ENCODE results near the gene RASEF.

RASEF gene

GRCh38 chr9:83056174-83056573 is 6.8 kb downstream of the RASEF start:
- DNase-seq: no peak

- DNase-seq: no peak
These were observed 14.8 kb downstream of the RASEF start for GRCh38 chr9:83047839-83048775.

GRCh38 chr9:83043597-83043996 is 19.3 kb downstream of the RASEF start:
- no peak for DNase-seq

GRCh38 chr9:83041771-83042170 is 21.2 kb downstream of the RASEF start:
- DNase-seq: no peak

GRCh38 chr9:83039303-83039702 is 23.6 kb downstream of the RASEF start:
- no peak for DNase-seq

- DNase-seq: no peak
These were observed 26.9 kb downstream of the RASEF start for GRCh38 chr9:83036043-83036442.

GRCh38 chr9:83035143-83035542 is 27.8 kb downstream of the RASEF start:
- DNase-seq: no peak

GRCh38 chr9:83034587-83034986 is 28.4 kb downstream of the RASEF start:
- DNase-seq: no peak

- no peak for DNase-seq
These were observed 28.9 kb downstream of the RASEF start for GRCh38 chr9:83034026-83034425.

GRCh38 chr9:83032065-83032625 is 30.8 kb downstream of the RASEF start:
- DNase-seq: no peak

- DNase-seq: no peak
These were observed 32.4 kb downstream of the RASEF start for GRCh38 chr9:83030391-83031107.

- DNase-seq: no peak
These were observed 33.3 kb downstream of the RASEF start for GRCh38 chr9:83029531-83030137.

GRCh38 chr9:83027153-83027891 is 35.6 kb downstream of the RASEF start:
- DNase-seq: peak in 1 of 4 experiments; percentile 1

- DNase-seq: no peak
These were observed 38.3 kb downstream of the RASEF start for GRCh38 chr9:83024506-83025125.

GRCh38 chr9:83023151-83023550 is 39.8 kb downstream of the RASEF start:
- no peak for DNase-seq

GRCh38 chr9:83020864-83021263 is 42.1 kb downstream of the RASEF start:
- DNase-seq: no peak

- DNase-seq: no peak
These were observed 42.6 kb downstream of the RASEF start for GRCh38 chr9:83020327-83020726.

- no peak for DNase-seq
These were observed 43.7 kb downstream of the RASEF start for GRCh38 chr9:83019246-83019645.

- DNase-seq: no peak
These were observed 47.0 kb downstream of the RASEF start for GRCh38 chr9:83015897-83016296.

- no peak for DNase-seq
These were observed 48.9 kb downstream of the RASEF start for GRCh38 chr9:83013867-83014605.

Data from suppressor macrophage (primary cell).